H9 (cell line): Measurements from ENCODE around the gene MRPL53. TPM values are rescaled to one million over a fixed set of nuclear protein-coding genes. Genes with fewer than 3 reads are reported as not detected.
A peak's percentile ranks its signal among the peaks of the same experiment; 100 is the strongest.

Source experiments
- DNase-seq: peaks from one replicate; pipeline ENCODE4 v3.0.0-alpha.2; 2017
- H2AFZ ChIP-seq: one replicate; pipeline ENCODE4 v1.6.1; 2013; ENCODE audit warnings: mild to moderate bottlenecking, low read length, control low read depth, moderate library complexity
- H2AK5ac ChIP-seq: 2 replicates; pipeline ENCODE4 v1.6.1; 2013; ENCODE audit warnings: low read length, control low read depth, mixed read lengths; ENCODE audit not compliant: insufficient read length
- H2BK120ac ChIP-seq: one replicate; pipeline ENCODE4 v1.6.1; 2013; ENCODE audit warnings: low read depth, mild to moderate bottlenecking, low read length, control low read depth, inconsistent platforms; ENCODE audit not compliant: poor library complexity, severe bottlenecking
- H2BK12ac ChIP-seq: 2 replicates; pipeline ENCODE4 v1.6.1; 2013; ENCODE audit warnings: low read length, control low read depth, mixed read lengths, low read depth; ENCODE audit not compliant: insufficient read length
- H2BK15ac ChIP-seq: 2 replicates; pipeline ENCODE4 v1.6.1; 2013; ENCODE audit warnings: low read depth, low read length, control low read depth
- H2BK20ac ChIP-seq: one replicate; pipeline ENCODE4 v1.6.1; 2013; ENCODE audit warnings: low read depth, mild to moderate bottlenecking, low read length, control low read depth, inconsistent platforms; ENCODE audit not compliant: poor library complexity, severe bottlenecking
- H2BK5ac ChIP-seq: 2 replicates; pipeline ENCODE4 v1.6.1; 2013; ENCODE audit warnings: low read length, control low read depth, mixed read lengths; ENCODE audit not compliant: insufficient read length
- H3K14ac ChIP-seq: 2 replicates; pipeline ENCODE4 v1.6.1; 2013; ENCODE audit warnings: low read length, control low read depth; ENCODE audit not compliant: insufficient read depth
- H3K18ac ChIP-seq: 2 replicates; pipeline ENCODE4 v1.6.1; 2013; ENCODE audit warnings: low read depth, mild to moderate bottlenecking, mixed read lengths, low read length, control low read depth; ENCODE audit not compliant: insufficient read length
- H3K23ac ChIP-seq: 2 replicates; pipeline ENCODE4 v1.6.1; 2013; ENCODE audit warnings: low read length, control low read depth, mixed read lengths, low read depth; ENCODE audit not compliant: insufficient read length
- H3K23me2 ChIP-seq: 2 replicates; pipeline ENCODE4 v1.6.1; 2013; ENCODE audit warnings: low read depth, mild to moderate bottlenecking, mixed read lengths, low read length, control low read depth; ENCODE audit not compliant: insufficient read length, poor library complexity, severe bottlenecking
- H3K27ac ChIP-seq: 2 replicates; pipeline ENCODE4 v1.5.1; 2013; ENCODE audit warnings: low read length, control low read depth, mixed read lengths, low read depth; ENCODE audit not compliant: insufficient read length
- H3K27me3 ChIP-seq: 2 replicates; pipeline ENCODE4 v1.6.1; 2013; ENCODE audit warnings: low read length, control low read depth, inconsistent platforms; ENCODE audit not compliant: insufficient read depth
- H3K4ac ChIP-seq: 2 replicates; pipeline ENCODE4 v1.6.1; 2013; ENCODE audit warnings: low read depth, mild to moderate bottlenecking, control low read depth, inconsistent platforms, low read length, moderate library complexity
- H3K4me1 ChIP-seq: 2 replicates; pipeline ENCODE4 v1.6.1; 2013; ENCODE audit warnings: low read length, control low read depth, inconsistent platforms; ENCODE audit not compliant: insufficient read depth
- H3K4me2 ChIP-seq: 2 replicates; pipeline ENCODE4 v1.6.1; 2013; ENCODE audit warnings: low read length, control low read depth, mixed read lengths; ENCODE audit not compliant: insufficient read length, insufficient read depth
- H3K56ac ChIP-seq: 2 replicates; pipeline ENCODE4 v1.6.1; 2013; ENCODE audit warnings: low read depth, mild to moderate bottlenecking, mixed read lengths, low read length, control low read depth; ENCODE audit not compliant: insufficient read length
- H3K79me1 ChIP-seq: 2 replicates; pipeline ENCODE4 v1.6.1; 2013; ENCODE audit warnings: low read depth, mild to moderate bottlenecking, moderate library complexity, low read length, control low read depth, inconsistent platforms; ENCODE audit not compliant: insufficient read depth, poor library complexity, severe bottlenecking
- H3K79me2 ChIP-seq: 2 replicates; pipeline ENCODE4 v1.6.1; 2013; ENCODE audit warnings: low read length, control low read depth, inconsistent platforms; ENCODE audit not compliant: insufficient read depth
- H3K9ac ChIP-seq: 2 replicates; pipeline ENCODE4 v1.6.1; 2013; ENCODE audit warnings: low read length, control low read depth, mixed read lengths; ENCODE audit not compliant: insufficient read length; ENCODE audit errors: extremely low read depth
- H3K9me3 ChIP-seq: one replicate; pipeline ENCODE4 v1.6.1; 2013; ENCODE audit warnings: low read depth, low read length, inconsistent platforms; ENCODE audit not compliant: control insufficient read depth
- H3T11ph ChIP-seq: one replicate; pipeline ENCODE4 v1.6.1; 2013; ENCODE audit warnings: mild to moderate bottlenecking, low read length, control low read depth, inconsistent platforms
- H4K20me1 ChIP-seq: one replicate; pipeline ENCODE4 v1.6.1; 2013; ENCODE audit not compliant: control insufficient read depth, insufficient read length, insufficient read depth
- H4K5ac ChIP-seq: 2 replicates; pipeline ENCODE4 v1.6.1; 2013; ENCODE audit warnings: low read depth, mild to moderate bottlenecking, mixed read lengths, low read length, control low read depth; ENCODE audit not compliant: insufficient read length
- H4K8ac ChIP-seq: replicated peaks from 2 replicates; pipeline ENCODE4 v1.6.1; 2013; ENCODE audit warnings: low read length, control low read depth, mixed read lengths, low read depth; ENCODE audit not compliant: insufficient read length
- H4K91ac ChIP-seq: 2 replicates; pipeline ENCODE4 v1.6.1; 2013; ENCODE audit warnings: low read depth, mild to moderate bottlenecking, moderate library complexity, mixed read lengths, low read length, control low read depth; ENCODE audit not compliant: insufficient read length
- H3K27ac Mint-ChIP-seq, 3 experiments: 2 replicates in 2 of 3; 3 replicates in 1 of 3; pipeline ENCODE4 v1.8.0; 2020 to 2021; ENCODE audit warnings: mixed read lengths in 3 of 3, mild to moderate bottlenecking in 1 of 3, moderate library complexity in 1 of 3
- H3K27me3 Mint-ChIP-seq: 2 replicates; pipeline ENCODE4 v1.8.0; 2021; ENCODE audit warnings: low read depth, mild to moderate bottlenecking, moderate library complexity, mixed read lengths
- H3K36me3 Mint-ChIP-seq, 3 experiments: 2 replicates in 2 of 3; 3 replicates in 1 of 3; pipeline ENCODE4 v1.8.0; 2020 to 2021; ENCODE audit warnings: low read depth in 3 of 3, mixed read lengths in 3 of 3; ENCODE audit not compliant: insufficient read depth in 1 of 3
- H3K4me1 Mint-ChIP-seq, 2 experiments: 2 replicates each; pipeline ENCODE4 v1.8.0; 2020; ENCODE audit warnings: mixed read lengths in 2 of 2
- H3K4me3 Mint-ChIP-seq, 2 experiments: 2 replicates in 1 of 2; 3 replicates in 1 of 2; pipeline ENCODE4 v1.8.0; 2020 to 2021; ENCODE audit warnings: mild to moderate bottlenecking in 2 of 2, mixed read lengths in 2 of 2, moderate library complexity in 1 of 2
- H3K9me3 Mint-ChIP-seq, 2 experiments: 2 replicates in 1 of 2; 3 replicates in 1 of 2; pipeline ENCODE4 v1.8.0; 2020; ENCODE audit warnings: mild to moderate bottlenecking in 2 of 2, mixed read lengths in 2 of 2, moderate library complexity in 1 of 2
- WGBS: extraction: QIAGEN DNeasy Blood & Tissue Kit; methylation state at CpG from one replicate; pipeline ENCODE4 v1.1.7; 2013; ENCODE audit warnings: missing lambda C conversion rate, low lambda C conversion rate, mixed read lengths; ENCODE audit not compliant: insufficient read length; ENCODE audit errors: extremely low coverage; 5-methylcytosine and 5-hydroxymethylcytosine counted together
- total RNA-seq: library from RNA; stranded (reverse); gene quantifications from 2 replicates; pipeline ENCODE4 v1.2.1, GENCODE V29; 2021
- TF ChIP-seq, protein P1 (sequence below): fragments of 200-600 bp; sonication (generic); conservative IDR thresholded peaks from 3 replicates; pipeline ENCODE4 v1.8.0; 2021; ENCODE audit warnings: antibody characterized with exemption, mild to moderate bottlenecking

Gene MRPL53
- total RNA-seq, 1 experiment from 2014 or later = 59.5 TPM

GRCh38 chr2:74515981-74516633 lies 43.6 kb upstream of the MRPL53 start:
- H3K9me3 Mint-ChIP-seq = peaks cover 13 to 17% of the 10 kb centered on the region in 2 experiments
- Histone ChIP-seq H3K27ac (no peak overlapping the region), H2AFZ (no peak overlapping the region), H3K23ac (no peak overlapping the region), H3K27me3 (peaks cover 82% of the 10 kb centered on the region), H3K79me2 (no peaks in the 10 kb centered on the region), H3K18ac (peak overlapping the region; percentile 53), H3K4me2 (peak overlapping the region; percentile 49), H2BK120ac (no peak overlapping the region), H2BK12ac (no peak overlapping the region), H4K91ac (no peak overlapping the region), H3K14ac (no peak overlapping the region; the same call in 1 of the 2 replicates), H3K56ac (no peak overlapping the region), H2BK5ac (no peak overlapping the region), H3K4ac (no peak overlapping the region), H3K9me3 (no peaks in the 10 kb centered on the region), H4K8ac (no peak overlapping the region), H3K9ac (no peak overlapping the region), H3K4me1 (no peaks in the 10 kb centered on the region), H3T11ph (no peak overlapping the region), H4K5ac (no peak overlapping the region), H4K20me1 (no peaks in the 10 kb centered on the region), H2BK20ac (no peak overlapping the region), H2BK15ac (no peak overlapping the region; the same call in 1 of the 2 replicates), H2AK5ac (no peak overlapping the region), H3K23me2 (peaks cover 19% of the 10 kb centered on the region), H3K79me1 (no peaks in the 10 kb centered on the region)
- H3K4me1 Mint-ChIP-seq = peaks cover 12 to 14% of the 10 kb centered on the region in 2 experiments
- DNase-seq = peak; percentile 93
- H3K27me3 Mint-ChIP-seq = peaks cover 98% of the 10 kb centered on the region
- TF ChIP-seq, protein P1, sequence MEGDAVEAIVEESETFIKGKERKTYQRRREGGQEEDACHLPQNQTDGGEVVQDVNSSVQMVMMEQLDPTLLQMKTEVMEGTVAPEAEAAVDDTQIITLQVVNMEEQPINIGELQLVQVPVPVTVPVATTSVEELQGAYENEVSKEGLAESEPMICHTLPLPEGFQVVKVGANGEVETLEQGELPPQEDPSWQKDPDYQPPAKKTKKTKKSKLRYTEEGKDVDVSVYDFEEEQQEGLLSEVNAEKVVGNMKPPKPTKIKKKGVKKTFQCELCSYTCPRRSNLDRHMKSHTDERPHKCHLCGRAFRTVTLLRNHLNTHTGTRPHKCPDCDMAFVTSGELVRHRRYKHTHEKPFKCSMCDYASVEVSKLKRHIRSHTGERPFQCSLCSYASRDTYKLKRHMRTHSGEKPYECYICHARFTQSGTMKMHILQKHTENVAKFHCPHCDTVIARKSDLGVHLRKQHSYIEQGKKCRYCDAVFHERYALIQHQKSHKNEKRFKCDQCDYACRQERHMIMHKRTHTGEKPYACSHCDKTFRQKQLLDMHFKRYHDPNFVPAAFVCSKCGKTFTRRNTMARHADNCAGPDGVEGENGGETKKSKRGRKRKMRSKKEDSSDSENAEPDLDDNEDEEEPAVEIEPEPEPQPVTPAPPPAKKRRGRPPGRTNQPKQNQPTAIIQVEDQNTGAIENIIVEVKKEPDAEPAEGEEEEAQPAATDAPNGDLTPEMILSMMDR = no peak
- peaks cover 5 to 8% (median 6%) of the 10 kb centered on the region in 3 experiments; a peak in 6 of 7 replicates for H3K36me3 Mint-ChIP-seq
- no CpG with 5 or more reads among the region's 72 CpGs for WGBS
- H3K4me3 Mint-ChIP-seq = peak overlapping the region; percentile 1 to 30; a peak in 1 of 5 replicates
- H3K27ac Mint-ChIP-seq = no peak overlapping the region
